HL-60 (cell line): Measurements from ENCODE around the gene BMERB1.
"Not testable (repeated sequence)": the region's sequence is repeated elsewhere in the genome, so short reads cannot be mapped to it uniquely, and the experiment has no call there.

Experiments used
- DNase-seq, 2 experiments: peaks; one replicate each; pipeline ENCODE4 v3.0.0-alpha.2; 2010 to 2020; ENCODE audit warnings: low read depth in 1 of 2, low spot score in 1 of 2
- H3K27ac ChIP-seq: fragments of 250-450 bp; sonication (Bioruptor Pico); replicated peaks from 2 replicates; pipeline ENCODE4 v1.5.1; 2020; ENCODE audit warnings: mild to moderate bottlenecking, moderate library complexity
- H3K27me3 ChIP-seq: fragments of 250-450 bp; sonication (Bioruptor Pico); 2 replicates; pipeline ENCODE4 v1.5.1; 2021; ENCODE audit warnings: mild to moderate bottlenecking, moderate library complexity; ENCODE audit not compliant: insufficient read depth, poor library complexity, severe bottlenecking
- H3K4me3 ChIP-seq: replicated peaks from 2 replicates; pipeline ENCODE4 v1.5.1; 2011; ENCODE audit warnings: mild to moderate bottlenecking, control low read depth, low read length; ENCODE audit not compliant: insufficient read depth
- CTCF ChIP-seq: IDR thresholded peaks from one replicate; pipeline ENCODE4 v1.5.1; 2011; ENCODE audit warnings: low read length, control low read depth, inconsistent platforms; ENCODE audit not compliant: insufficient read depth
- GABPA ChIP-seq: IDR thresholded peaks from 2 replicates; pipeline ENCODE4 v1.6.1; 2012; ENCODE audit warnings: low read depth
- POLR2AphosphoS5 ChIP-seq: IDR thresholded peaks from 2 replicates; pipeline ENCODE4 v1.6.1; 2012; ENCODE audit warnings: low read depth
- REST ChIP-seq: IDR thresholded peaks from 2 replicates; pipeline ENCODE4 v1.6.1; 2012; ENCODE audit warnings: low read depth; ENCODE audit not compliant: insufficient replicate concordance
- SPI1 ChIP-seq: IDR thresholded peaks from 2 replicates; pipeline ENCODE4 v1.6.1; 2012; ENCODE audit warnings: low read depth, mild to moderate bottlenecking, borderline replicate concordance

Gene BMERB1

GRCh38 chr16:15466131-15466530 is 31.7 kb downstream of the BMERB1 start:
- TF ChIP-seq POLR2AphosphoS5 (no peak), REST (no peak), CTCF (no peak), SPI1 (no peak), GABPA (no peak)
- no peak overlapping the region for H3K4me3 ChIP-seq
- no peaks in the 10 kb centered on the region for H3K27me3 ChIP-seq
- no peak overlapping the region for H3K27ac ChIP-seq
- DNase-seq, result no peak

GRCh38 chr16:15466886-15467781 is 32.7 kb downstream of the BMERB1 start:
- no peak for DNase-seq
- Histone ChIP-seq H3K27me3 (peaks cover 5% of the 10 kb centered on the region), H3K27ac (no peak overlapping the region), H3K4me3 (no peak overlapping the region)
- no peak for TF ChIP-seq POLR2AphosphoS5
- TF ChIP-seq GABPA, result no peak
- TF ChIP-seq CTCF, result no peak
- TF ChIP-seq REST, result no peak
- TF ChIP-seq SPI1, result no peak

- not testable (repeated sequence) for H3K27me3 ChIP-seq, H3K27ac ChIP-seq, DNase-seq, H3K4me3 ChIP-seq
These were observed 42.6 kb downstream of the BMERB1 start for GRCh38 chr16:15476971-15477370.

GRCh38 chr16:15477802-15478201 is 43.4 kb downstream of the BMERB1 start:
- no peak for DNase-seq

More at GRCh38 chr16:15477802-15478201, 43.4 kb downstream of the BMERB1 start:
- Histone ChIP-seq H3K4me3 (no peak overlapping the region), H3K27ac (no peak overlapping the region), H3K27me3 (no peaks in the 10 kb centered on the region)
- TF ChIP-seq GABPA, result no peak
- no peak for TF ChIP-seq POLR2AphosphoS5
- TF ChIP-seq SPI1, result no peak
- TF ChIP-seq CTCF, result no peak
- no peak for TF ChIP-seq REST
